Stimulated activated CD4-positive, alpha-beta T cell treated with anti-CD3 and anti-CD28 coated beads, Interleukin-1b, Interleukin-23, amount 100 ng/mL, for 4 hours (primary cell): ENCODE results near the gene KIF3A.

ENCODE experiments used
- DNase-seq, 2 donors: peaks; one replicate each; pipeline ENCODE4 v3.0.0-alpha.2; 2020; ENCODE audit warnings: low read depth in 2 of 2

The KIF3A gene

DNA sequence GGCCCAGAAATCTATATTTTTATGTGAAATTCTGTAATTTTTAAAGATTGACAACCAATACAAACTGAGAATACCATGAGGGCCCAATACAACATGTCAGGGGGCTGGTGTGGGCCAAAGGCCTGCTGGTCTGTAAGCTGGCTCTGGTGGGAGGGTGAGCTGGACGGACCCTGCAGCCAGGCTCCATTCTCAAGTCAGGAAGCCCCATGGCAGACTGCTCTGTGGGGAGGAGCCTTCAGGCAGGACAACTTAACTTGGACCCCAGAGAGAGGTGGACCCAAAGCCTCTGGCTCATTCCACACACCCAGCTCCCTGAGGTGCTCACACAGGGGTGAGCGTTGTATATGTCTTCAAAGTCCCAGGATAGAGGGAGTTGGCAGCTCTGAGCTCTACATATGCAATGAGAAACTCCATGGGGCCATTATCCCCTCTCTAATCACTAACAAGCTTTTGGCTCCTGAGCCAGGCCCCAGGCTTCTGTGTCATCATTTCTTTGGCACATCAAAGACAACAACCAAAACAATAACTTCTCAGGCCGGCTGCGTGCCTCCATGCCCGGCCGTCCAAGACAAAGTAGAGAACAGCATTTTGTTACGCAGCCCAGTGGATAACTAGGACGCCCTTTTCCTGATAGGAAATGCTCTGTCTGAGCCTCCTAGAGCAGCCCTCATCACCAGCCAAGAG, 33.3 kb upstream of the KIF3A start:
- no peak for DNase-seq

DNA sequence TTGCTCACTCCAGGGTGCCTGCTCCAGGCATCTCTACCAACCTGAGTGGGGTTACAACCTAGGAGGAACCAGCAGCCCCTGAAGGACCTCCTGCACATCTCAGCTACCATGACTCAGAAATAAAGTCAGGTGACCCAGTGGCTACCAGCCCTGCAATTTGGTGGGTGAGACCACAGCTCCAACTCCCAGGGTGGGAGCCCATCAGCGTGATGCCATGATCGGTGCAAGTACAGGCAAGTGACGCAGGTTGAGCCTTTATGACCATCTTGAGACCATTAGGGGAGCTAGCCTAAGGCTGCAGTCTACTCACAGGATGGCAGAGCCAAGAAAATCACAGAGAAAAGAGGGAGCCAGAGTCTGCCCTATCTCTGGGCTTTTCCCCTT, 31.1 kb upstream of the KIF3A start:
- DNase-seq = no peak

DNA sequence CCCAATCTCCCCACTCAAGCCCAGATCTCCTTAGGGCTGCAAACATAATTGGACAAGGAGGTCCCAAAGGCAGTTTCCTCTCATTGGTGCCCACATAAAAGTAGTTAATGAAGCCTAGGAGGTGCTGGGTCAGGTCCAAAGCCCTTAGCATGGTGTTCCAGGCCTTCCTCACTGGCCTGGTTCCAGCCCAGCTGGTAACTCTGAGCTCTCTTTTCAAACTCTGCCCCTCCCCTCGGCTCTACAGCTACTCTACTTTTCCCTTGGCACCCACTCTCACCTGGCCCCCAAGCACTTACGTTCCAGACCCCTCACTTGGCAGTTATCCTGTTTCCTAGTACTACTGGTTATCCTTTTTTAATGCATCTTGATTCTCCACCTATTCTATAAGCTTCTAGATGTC, 29.8 kb upstream of the KIF3A start:
- no peak for DNase-seq

DNA sequence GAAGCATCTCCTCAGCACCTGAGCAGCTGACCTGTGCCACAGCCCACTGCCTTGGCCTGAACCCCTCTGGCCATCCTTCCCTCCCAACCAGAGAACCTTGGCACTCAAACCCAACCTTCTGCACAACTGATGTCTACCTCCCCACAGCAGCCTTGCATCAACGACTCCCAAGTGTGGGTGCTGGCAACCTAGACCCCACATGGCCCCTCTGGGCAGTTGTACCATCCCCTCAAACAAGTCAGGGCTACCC, 29.4 kb upstream of the KIF3A start:
- no peak for DNase-seq

DNA sequence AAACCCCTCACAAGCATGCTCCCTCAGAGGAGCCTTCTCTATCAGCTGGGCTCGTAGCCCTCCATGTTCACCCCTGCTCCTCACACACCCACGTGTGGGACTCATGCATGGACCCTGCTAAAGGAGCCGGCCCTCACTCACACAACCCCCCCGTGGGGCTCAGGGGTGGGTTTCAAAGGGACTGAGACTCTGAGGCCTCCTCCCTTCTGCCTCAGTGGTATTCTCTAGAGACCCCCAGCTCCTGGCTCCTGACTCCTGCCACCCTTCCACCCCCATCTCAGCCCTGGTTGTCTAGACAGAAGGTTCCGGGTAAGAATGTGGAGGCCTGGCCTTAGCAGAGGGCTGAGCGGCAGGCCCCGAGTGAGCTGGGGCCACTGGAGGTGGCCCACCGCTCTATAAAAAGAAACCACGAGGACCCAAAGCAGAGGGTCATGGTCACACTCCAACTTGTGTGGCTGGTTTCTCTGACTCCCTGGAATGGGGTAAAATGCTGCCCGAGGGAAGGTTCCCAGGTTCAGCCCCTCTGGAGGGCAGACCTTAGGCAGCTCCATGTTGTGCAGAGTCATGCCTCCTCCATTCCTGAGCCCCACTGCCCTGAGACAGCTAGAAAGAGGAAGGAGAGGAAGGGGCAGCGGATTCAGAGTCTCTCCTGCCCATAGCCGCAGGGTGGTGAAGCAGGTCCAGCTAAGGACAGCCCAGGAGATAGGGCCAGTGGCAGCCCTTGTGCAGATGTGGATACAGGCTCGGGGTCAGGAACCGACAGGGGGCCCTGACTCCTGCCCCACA, 28.9 kb upstream of the KIF3A start:
- DNase-seq = no peak

DNA sequence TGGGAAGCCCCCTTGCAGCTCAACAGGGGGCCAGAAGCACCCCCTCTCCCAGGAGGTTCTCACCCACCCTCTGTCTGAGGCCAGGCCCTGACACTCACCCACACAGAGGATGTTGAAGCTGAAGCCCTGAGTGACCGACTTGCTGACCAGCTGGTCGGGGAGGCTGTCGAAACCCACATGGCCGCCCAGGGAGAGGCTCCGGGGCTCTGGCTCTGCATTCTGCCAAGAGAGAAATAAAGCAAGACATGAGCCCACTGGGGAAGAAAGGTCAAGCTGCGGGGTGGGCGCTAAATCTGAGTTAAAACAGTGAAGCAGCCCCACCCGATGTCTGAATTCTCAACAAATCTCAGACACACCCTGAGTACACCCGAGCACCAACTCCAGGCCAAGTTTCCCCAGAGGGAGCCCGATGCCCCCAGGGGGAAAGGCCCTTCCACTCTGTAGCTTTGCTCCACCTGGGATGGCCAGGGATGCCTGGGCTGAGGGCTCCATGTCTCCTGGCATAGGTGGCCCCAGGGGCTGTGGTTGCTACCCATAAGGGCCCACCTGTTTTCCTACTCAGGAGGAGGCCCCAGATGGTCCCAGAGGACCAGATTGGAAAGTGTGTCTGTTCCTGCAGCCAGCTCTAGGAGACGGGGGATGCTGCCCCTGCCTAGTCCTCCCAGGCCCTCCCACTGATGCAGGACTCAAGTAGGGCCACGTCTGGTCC, 28.1 kb upstream of the KIF3A start:
- DNase-seq = no peak

DNA sequence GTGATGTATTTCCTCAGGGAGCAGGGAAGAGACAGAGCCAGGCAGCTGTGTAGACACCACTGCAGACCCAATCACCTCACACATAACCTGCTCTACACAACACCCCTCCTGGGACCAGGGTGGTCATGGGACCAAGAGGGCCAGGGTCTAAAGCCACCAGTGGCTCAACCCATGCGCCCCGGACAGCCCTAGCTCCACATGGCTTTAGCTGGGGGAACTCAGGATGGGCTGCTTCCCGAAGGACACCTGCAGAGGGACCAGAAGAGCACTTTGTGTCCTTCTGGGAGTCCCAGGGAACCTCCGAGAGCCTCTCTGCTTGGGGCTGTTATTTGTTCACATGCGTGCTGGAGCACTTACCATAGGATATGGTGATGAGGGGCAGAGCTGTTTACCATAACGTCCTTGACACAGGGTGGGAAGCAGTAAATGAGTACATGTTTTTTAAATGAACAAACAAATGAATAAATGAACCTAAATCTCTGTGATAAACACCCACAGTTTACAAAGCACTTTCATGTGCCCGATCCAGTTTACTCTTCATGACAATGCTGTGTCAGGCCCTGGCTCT, 27.4 kb upstream of the KIF3A start:
- no peak for DNase-seq

DNA sequence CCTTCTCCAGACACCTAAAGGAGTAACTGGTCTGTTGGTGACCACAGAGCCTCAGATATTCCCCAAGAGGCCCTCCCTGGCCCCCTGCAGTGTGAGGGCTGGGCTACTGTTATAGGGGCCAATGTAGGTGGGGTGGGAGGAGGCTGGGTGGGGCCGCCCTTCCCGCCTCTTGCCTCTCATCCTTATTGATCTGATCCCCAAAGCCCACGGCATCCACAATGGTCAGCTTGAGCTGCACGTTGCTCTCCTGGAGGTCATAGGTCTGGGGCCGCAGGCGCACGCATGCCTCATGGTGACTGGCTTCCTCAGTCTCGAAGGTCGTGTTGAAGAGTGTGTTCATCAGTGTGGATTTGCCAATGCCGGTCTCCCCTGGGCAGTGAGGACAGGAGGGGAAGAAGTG, 26.7 kb upstream of the KIF3A start:
- DNase-seq = no peak

DNA sequence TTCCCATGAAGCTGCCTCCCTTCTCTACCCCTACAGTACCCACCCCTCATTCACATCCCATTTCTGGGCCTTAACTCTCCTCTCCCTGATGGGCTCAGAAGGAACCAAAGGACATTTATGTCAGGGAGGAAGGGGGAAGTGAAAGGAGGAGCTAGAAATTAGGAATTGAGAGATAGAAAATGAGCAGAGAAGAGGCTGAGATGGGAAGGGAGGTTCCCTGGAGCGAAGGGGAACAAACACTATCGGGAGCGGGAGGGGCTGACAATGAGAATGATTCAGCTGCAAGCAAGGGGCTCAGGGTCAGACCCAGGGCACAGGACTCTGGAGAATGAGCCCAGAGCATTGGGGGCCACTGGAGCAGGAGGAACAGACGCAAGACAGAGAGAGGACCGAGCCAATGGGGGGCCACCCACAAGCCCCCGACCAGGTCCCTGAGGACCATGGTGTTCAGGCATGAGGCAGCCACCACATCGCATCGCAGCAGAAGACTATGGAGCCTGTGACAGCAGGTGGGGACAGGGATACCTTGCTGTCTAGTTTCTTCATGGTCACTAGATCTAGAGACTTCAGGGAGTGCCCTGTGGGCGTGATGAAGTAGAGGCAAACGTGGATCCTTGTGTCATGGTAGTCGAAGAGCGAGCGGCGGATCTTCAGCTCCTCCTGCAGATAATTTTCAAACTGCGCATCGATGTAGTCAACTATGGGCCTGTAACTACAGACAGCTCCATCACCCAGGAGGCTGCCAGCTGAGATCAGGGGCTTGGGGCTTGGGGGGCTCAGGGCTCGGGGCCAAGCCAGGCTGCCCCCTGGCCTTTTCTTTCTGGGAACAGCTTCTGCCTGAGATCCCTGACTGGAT, 26.1 kb upstream of the KIF3A start:
- DNase-seq = no peak

DNA sequence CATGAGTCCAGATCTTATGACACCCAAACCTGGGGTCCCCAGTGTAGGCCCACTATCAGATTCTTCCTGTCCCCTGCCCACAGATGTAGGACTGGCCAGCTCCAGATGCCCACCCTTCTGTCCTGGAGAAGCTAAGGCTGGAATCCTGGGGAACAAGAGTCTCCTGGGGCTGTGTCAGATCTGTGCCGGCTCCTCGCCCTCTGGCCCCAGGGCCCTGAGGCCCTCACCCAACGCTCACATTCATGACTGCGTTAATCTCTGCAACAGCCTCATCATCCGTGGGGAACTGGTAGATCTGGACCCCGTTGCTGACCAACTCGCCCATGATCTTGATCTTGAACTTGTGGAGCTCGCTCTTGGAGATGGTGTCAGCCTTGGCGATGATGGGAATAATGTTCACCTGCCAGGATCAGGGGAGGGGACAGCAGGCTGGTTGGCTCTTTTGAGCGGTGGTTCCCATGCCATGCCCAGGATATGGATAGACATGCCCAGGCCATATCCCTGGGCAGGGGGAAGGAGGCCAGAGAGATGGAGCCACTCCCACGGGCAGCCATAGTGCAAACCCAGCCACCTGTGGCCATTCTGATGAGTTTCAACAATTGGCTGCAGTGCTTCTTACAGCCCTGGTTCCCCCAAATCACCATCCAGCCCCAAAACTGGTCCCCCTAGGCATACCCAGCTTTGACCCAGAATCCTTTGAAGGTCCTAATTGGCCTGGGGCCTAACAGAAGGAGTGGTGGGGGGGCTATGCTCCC, 25.1 kb upstream of the KIF3A start:
- no peak for DNase-seq

DNA sequence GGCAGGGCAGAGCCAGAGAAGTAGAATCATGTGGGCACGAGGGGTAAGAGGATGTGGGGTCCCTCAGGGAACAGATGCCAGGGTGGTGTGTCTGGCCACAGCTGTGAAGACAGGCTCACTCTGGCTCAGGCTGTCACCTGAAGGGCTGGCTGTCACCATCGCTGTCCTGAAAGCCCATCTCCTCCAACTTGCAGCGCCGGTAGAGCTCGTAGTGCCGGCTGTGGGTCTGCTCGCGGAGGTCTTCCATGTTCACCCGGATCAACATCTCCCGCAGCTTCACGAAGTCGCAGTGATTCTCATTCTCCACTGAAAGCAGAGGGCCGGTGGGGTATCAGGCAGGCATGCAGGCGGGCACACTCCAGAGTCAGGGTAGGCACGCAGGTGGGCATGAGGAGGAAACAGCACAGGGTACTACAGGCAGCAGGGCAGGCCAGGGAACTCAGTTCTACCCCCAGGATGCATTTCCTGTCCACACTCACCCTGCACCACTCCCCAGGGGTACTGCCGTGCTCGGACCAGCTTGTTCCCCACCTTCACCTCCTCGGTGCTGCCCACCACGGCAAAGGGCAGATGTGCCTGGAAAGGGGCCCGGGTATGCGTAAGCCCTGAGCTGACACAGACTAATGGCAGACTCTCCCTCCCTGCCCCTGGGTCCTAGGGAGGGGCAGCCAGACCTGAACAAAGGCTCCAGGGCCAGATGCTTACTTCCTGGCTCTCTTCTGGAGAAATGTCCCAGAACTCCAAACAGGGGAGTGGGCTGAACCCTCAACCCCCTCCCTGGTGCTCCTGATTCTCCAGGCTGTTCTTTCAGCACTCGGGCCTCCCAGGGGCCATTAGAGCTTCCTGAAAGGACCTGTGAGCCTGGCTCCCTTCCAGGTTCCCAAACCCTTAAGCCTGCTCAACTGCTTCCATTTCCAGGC, 24.2 kb upstream of the KIF3A start:
- DNase-seq = no peak

DNA sequence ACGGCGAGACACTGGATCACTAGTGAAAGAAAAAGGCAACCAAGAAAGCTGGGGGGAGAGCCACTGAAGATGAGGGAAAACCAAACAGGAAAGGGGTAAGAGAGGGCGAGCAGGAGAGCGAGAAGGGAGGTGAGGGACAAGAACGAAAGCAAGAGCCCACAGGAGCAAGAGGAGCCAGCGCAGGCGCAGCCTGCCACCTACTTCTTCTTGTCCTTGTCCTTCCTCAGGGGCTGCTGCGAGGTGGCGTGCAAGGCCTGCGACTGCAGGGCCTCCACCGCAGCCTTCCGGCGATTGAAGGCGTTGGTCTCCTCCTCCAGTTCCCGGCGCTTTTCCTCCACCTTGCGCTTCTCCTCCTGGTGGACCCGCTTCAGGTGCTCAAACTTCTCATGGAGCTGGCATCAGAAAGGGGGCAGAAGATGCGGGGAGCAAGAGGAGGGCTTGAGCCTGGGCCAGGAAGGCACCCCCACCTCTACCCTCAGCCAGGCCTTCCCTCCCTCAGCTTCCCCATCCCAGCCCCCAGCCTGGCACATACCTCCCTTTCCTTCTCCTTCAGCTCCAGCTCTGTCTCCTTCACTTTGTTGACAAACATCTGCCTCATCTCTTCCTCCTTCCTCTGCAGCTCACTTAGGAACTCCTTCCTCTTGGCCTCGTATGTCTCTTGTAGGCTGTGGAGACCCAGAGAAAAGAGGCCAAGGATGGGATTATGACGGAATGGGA, 23.4 kb upstream of the KIF3A start:
- no peak for DNase-seq

DNA sequence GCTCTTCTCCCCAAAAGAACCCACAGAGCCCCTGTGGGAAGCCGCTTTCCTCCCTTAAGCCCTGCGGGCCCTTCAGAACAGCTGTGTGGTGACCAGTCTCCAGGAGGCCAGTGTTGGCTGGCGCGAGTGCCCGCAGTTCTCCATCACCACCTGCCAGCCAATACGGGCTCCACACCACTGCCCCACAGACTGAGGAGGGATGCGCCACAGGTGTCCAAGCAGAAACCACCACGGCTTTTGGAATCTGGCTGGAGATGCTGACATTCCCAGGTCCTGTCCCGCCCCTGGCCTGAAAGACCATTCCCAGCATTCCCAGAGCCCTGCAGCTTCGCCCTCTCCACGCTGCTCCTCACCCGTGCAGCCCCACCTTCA, 22.7 kb upstream of the KIF3A start:
- DNase-seq = no peak

DNA sequence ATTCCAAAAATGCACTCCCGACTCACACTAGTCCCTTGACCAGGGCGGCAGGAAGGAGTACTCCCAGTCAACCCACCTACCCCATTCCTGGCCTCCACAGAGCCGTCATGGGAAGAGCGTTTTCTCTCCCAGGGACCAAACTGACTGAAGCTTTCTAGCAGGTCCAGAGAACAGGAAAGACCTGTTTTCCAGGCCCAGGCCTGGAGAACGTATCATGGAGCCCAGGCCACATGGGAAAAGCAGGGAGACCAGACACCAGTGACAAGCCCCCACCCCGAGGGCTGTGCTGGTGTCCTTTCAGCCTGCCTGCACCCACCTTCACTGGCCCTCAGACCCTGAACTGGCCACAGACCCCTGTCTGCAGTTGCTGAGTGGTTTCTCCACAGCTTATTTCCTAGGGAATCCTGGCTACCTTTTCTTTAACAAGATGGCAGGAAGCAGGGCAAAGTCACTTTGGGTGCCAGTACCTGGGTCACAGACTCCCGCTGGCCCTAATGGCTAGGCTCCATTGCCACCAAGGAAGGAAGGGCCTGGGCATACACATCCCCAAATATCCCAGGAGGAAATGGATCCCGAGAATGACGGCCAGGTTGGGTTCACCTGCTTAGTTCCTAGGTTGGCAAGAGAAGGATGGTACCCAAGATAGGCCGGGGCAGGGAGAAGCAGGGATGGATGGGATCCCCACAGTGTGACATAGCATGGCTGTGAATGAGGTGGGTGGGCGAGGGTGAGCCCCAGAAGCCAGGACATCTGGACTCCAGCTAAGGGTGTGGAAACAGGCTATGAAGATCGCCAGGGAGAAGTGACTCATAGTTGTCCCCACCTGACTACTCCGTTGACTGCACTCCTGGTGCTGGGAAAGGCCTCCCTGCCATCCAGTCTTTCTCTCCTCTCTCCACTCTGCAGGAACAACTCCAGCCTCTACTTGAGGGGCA, 22.0 kb upstream of the KIF3A start:
- DNase-seq = no peak

DNA sequence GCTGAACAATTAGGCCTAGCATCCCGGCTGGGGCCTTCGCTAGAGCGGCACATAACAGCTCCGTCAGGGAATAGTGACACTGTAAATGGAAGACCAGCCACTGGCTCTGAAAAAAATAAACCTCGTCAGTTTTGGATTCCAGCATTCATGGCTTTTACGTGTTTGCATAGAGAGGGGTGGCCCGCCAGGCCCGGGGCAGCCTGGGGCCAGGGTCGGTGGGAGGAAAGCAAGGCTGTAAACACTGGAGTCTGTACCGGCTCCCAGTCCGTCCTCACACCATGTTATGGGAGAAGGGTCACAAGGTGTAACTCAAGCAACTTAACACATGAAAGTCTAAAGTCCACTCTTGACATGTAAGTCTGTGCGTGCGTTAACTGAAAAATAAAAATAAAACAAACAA, 21.1 kb upstream of the KIF3A start:
- no peak for DNase-seq

DNA sequence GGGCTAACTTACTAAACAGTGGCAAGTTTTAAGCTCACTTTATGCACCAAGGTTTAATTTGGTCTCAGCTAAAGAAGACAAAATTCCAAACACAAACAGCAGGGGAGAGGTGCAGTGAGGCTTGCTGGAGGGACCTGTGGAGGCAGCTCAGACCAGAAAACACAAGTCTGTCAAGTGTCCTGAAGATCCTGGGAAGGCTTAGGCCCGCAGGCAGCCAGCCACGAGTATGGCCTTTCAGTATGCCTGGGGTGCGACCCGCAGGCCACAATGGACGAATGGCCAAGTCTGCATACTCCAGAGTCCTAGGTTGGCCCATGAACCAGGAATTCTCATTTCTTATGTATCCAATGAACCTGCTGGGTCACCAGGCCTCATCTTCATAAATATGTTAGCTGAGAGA, 19.2 kb upstream of the KIF3A start:
- no peak for DNase-seq

DNA sequence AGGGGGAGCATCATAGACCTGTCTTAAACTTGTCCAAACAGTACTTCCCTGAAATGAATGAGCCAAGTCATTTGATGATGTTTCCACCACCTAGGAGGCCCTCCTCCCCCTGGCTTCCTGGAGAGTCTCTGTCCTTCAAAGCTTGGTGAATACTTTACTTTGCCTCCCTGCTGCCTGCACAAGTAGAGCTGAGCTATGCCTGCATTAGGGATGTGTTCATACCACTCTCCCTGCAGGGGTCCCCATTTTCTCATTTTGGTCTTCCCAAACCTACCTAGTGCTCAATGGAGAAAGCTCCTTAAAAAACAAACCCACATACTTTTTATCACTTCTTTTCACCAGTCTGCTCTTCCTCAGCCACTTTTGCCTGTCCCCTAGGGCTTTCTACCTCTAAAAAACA, 17.6 kb upstream of the KIF3A start:
- DNase-seq = no peak

DNA sequence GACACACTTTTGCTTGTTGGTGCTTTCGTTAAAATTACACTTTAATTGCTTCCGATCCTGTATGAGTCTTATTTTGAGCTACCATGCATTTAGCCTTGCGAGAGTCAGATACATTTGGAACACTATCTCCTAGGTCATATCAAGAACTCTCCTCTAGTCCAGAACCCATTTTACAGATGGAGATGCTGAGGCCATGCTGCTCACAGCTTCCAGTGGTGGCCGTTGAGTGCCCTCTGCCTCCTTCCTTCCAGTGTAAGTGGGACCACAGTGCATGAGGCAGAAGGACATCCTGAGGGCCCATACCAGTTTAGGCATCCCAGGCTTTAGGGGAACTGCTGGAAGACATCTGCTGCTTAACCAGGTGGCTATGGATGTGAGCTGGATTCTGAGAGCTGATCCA, 16.8 kb upstream of the KIF3A start:
- DNase-seq = no peak
